NK-92 (cell line): Measurements from ENCODE around the gene NHLRC2.
"Not testable (repeated sequence)": the region's sequence is repeated elsewhere in the genome, so short reads cannot be mapped to it uniquely, and the experiment has no call there.

Source experiments
- DNase-seq: peaks from one replicate; lab custom pipeline; 2025; ENCODE audit not compliant: unreplicated experiment; lab: John Stamatoyannopoulos, UW

The NHLRC2 gene

DNA sequence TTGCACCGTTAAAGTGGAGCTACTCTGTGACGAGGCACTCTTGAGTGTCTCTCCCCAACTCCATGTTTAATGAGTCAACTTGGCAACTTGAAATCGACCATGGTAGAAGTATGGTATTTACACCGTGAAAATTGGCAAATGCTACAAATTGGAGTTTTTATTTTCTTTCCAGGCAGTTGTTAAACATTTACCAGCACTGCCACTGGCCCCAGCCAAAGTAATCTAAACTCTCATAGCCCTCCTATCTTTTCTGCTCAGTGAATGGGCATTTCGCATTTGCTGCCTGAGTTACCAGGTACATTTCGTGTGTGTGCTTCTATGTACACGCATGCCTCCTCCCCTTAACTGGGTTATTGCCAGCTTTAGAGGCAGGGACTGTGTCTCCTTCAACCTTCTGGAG, 83.3 kb downstream of the NHLRC2 start:
- no peak for DNase-seq

DNA sequence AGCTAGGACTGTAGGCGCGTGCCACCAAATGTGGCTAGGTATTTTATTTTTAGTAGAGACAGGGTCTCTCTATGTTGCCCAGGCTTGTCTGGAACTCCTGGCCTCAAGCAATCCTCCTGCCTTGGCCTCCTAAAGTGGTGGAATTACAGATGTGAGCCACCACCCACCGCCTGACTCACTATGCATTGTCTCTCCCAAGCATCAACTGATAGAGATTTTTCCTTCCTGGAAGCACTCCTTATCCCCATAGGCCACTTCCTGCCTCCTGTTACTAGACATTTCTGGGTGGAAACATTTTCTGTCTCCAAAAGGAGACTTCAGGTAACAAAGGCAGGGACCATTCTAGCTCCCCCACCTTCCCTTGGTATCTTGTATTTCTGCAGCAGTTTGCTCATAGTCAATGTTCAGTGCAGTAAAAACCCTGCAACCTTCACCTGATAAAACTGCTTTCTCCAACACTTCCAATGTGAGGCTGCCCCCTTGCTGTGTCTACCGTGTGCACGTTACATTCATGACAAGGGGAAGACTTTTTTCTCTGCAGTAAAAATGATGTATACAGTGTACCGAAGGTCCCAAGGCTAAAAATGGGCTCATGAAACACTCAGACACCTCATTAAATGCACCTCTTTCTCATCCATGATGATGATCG, 84.9 kb downstream of the NHLRC2 start:
- no peak for DNase-seq

DNA sequence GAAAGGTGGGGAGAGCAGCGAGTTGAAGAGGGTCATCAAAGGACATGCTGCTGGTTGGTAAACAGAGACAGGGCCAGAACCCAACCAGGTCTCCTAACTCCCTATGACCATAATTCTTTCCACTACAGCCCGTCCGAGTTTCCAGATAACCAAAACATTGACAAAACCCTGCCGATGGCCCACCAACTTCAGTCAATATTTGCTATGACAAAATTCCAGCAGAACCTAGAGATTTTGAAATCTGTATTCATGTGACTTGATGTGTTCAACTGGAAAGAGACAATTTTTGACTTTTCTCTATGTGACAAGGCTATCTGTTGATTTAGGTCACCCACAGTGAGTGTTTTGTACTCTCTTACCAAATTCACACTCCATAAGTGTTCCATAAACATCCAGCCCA, 86.7 kb downstream of the NHLRC2 start:
- no peak for DNase-seq

DNA sequence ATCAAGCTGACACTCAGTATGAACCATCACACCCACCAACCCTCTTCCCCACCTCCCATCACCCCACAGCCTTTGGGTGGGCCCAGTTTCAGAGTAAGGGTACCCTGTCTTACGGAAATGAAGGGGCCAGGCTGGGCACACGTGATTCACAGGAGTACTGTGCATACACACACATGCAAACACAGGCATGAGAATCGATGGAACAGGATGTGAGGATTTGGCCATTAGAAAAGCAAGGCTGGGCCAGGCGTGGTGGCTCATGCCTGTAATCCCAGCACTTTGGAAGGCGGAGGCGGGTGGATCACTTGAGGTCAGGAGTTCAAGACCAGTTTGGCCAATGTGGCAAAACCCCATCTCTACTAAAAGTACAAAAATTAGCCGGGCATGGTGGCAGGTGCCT, 88.7 kb downstream of the NHLRC2 start:
- DNase-seq: not testable (repeated sequence)

DNA sequence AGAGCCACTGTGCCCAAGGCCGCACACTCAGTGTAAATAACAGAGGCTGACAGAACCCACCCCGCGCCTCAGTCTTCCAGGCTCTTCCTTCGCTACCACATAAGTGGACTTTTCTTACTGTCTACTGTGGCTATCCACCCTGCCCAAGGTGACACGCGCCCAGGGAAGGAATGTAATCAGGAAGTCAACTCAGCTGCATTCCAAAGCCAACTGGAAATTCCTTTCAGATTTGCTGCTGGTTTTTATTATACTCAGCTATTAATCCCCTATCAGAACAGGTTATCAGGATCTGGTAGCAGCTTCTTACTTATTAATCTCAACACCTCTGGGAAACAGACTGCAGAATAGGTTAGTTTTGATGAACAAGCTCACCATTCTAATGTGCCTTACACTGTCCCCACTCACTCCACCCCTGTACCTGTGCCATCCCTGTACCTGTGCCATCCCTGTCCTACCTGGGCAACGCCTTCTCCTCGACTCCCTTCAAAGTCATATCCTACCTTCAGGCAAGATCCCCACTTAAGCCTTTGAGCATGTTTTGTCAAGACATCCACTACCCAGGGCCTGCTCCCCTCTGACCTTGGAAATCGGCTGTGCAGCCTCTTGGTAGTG, 90.7 kb downstream of the NHLRC2 start:
- DNase-seq: no peak

DNA sequence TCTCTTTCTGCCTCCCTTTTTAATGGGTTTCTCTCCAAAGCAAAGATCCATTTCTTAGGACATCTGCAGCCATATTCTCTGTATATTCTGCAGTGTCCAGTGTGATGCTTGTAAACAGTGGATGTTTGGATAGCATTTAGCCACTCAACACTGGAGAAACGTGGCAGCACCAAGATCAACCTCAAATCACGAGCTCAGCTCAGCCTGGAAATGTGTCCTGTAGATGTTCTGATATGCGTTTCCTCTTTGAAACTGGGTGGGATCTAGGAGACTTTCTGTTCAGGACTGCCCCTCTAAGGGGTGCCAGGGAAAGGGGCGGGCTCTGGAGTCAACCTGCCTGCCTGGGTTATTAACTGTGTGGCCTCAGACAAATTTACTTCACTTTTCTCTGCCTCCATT, 91.2 kb downstream of the NHLRC2 start:
- no peak for DNase-seq

DNA sequence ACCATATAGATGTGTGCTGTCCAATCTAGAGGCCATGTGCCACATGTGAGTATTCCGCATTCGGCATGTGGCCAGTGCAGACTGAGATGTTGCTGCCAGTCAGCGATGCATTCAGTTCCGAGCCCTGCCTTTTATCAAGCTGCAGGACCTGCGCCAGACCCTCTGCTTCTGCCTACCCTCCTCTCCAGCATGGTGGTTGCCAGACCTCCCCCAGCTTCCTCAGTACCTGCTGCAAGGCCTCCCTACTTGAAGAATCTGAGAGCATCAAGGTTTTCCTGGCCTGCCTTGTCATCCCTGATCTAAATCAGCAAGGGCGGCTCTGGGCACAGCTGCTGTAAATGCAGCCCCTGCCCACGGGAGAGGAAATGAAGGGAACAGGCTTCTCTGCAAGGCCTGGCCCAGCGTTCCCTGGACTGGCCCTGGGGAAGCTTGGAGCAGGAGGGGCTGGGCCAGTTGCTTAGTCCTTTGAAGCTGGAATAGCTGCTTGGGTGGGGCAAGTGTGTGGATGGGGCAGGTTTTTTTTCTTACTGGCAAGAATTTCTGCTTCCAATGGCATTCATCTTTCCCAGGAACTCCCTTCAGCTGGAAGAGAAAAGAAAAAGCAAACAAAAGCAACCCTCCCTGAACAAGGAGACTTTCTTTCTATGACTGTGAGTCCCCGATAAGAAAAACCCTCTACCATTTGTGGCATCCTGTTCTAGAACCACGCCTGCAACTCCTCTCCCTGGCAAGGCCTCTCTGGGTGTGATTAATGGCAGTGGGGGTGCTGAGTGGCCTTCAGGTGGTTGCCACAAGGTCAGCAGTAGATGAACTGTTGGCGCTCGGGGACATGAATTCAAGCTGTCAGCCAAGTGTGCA, 93.0 kb downstream of the NHLRC2 start:
- DNase-seq: no peak

DNA sequence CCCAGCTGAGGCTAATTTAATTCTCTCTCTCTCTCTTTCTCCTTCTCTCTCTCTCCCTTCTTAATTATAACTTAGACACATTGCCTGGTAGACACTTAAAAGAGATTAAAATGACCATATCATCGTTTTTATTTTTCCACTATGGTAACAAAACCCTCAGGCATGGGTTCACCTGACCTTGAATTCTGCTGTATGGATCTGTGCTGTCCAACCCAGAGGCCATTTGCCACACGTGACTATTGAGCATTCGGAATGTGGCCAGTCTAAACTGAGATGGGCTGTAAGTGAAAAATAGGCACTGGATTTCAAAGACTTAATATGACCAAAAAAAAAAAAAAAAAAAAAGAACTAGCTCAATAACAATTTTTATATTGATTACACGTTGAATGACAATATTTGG, 93.6 kb downstream of the NHLRC2 start:
- DNase-seq: no peak

DNA sequence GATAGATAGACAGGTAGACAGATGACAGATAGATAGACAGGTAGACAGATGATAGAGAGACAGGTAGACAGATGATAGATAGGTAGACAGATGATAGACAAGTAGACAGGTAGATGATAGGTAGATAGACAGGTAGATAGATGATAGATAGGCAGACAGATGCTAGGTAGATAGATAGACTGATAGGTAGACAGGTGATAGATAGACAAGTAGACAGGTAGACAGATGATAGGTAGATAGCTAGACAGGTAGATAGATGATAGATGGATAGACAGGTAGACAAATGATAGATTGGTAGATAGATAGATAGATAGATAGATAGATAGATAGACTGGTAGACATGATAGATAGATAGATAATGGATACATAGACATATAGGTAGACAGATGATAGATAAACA, 95.8 kb downstream of the NHLRC2 start:
- DNase-seq: no peak

DNA sequence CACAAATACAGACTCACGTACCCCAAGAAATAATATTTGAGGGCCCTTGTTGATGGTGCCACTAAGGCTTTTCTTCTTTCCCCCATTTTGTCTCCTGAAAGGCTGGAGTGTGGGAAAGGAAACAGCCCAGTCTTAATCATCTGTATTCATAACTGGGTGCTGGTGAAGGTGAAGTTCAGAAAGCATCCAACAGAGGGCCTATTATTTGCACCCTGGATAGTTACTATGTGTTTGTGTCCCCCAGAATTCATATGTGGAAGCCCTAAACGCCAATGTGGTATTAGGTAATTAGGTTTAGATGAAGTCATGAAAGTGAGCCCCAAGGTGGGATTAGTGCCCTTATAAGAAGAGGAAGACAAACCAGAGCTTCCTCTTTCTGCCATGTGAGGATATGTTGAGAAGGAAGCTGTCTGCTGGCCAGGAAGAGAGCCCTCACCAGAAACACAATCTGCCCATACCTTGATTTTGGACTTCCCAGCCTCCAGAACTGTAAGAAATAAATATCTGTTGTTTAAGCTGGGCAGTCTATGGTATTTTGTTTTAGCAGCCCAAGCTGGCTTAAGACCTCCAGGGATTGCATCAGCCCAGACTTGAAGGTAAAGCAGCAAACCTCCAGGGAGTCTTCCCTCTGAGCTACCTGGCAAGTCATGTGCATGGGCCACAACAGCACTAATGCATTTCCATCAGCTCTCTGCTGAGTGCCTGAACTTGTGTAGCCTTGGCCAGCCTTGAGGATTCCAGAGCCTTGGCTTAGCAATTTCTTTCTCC, 99.2 kb downstream of the NHLRC2 start:
- DNase-seq: no peak

DNA sequence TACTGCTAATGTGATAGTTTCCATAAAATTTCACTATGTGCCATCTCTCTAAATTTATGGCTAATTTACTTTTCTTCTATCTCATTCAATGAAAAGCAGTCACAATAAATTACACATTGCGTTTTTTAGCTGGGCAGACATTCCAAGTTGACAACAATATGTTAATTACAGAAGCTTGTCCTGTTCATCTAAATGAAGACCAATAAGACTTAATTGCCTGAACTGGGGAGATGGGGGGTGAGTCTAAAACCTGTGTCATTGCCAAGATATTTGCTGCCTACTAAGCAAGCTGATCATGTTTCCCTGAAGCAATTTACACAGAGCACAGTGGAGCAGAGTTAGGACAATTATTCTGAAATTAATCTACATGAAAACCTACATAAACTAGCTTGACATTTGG, 99.9 kb downstream of the NHLRC2 start:
- no peak for DNase-seq

DNA sequence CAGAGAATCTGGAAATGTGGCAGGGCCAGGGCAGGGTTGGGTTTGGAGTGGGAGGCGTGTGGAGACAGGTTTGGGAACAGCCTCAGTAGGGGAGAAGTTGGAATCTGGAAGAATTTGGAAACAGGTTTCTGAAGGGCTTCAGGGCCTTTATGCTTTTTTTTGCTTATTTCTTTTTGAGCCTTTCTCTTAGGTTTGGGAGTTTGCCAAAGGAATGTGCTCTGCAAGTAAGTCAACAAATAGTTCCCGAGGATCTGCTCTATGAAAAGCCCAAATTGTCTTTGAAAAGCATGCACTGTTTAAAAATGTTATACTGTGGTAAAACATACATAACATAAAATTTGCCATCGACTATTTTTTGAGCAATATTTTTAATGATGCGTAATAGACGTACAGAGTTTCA, 102.6 kb downstream of the NHLRC2 start:
- no peak for DNase-seq

DNA sequence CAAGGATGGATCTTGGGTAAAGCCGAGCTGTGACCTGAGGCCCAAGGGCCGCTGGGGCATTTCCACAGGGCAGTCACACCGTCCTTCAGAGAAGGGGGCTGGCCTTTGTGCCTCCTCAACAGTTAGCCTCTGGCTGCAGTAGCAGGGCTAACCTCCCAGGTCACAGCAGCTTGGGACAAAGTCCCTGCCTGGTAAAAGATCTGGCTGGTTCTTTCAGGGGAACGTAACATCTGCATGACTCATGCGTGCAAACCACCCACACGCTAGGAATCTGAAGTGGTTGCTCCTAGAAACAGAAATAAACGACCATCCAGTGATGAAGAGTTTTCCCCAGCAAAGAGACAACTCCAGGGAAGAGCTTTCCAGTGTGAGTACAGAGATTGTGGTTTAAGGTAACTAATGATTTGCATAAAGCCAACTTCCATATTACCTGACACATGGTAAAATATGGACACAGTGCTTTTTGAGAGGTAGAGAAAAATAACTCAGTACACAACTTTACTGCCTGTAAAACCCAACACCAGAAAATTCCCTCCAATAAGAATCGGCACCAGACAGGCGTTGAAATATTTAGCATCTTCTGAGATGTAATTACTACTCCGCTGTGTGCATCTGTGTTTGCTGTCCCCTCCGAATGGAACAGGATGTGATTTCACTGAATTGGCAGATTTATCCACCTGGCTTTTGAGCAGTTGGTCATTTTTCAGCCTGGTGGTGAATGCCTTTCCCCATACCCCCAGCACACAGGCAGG, 104.3 kb downstream of the NHLRC2 start:
- DNase-seq: no peak

DNA sequence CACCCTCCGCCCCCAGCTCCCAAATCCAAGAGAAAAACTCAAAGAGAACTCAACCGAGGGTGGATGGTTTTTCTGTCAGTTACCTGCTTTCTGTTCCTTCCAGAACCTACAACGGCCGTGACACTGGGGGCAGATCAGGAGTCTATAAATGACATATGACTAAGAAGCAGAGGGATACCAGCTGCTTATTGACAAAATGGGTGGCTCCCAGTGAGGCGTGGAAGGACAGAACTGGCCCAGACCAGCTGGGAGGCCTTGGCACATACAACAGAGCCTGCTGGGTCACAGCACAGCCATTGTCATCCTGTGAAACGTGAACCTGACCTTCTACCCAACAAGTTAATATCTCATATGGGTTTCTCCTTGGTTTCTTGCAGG, 104.9 kb downstream of the NHLRC2 start:
- DNase-seq: no peak

DNA sequence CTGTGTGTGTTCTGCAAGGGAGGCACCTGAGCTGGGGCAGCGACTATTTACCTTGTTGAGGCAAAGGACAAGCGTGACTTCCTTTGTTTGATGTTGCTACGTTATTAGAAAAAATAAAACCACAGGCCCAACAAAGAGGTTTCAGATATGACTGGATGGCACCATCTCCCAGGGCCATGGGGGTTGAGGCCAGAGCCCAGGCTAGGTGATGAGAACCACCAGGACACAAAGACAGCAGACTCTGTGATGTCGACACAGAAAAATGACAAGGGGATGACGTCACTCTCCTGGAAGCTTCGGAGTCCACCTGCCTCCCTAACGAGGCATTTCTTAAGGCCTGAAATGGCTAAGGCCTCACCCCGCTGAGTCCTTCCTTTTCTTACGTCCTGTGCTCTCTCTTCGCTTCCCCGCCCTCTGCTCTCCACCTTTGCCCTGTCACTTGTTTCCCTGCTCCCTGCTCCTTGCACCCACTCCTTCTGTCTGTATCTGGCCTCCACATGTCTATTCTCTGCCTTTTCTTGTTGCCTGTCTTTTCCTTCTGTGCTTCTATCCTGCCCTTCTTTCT, 106.2 kb downstream of the NHLRC2 start:
- DNase-seq: no peak

DNA sequence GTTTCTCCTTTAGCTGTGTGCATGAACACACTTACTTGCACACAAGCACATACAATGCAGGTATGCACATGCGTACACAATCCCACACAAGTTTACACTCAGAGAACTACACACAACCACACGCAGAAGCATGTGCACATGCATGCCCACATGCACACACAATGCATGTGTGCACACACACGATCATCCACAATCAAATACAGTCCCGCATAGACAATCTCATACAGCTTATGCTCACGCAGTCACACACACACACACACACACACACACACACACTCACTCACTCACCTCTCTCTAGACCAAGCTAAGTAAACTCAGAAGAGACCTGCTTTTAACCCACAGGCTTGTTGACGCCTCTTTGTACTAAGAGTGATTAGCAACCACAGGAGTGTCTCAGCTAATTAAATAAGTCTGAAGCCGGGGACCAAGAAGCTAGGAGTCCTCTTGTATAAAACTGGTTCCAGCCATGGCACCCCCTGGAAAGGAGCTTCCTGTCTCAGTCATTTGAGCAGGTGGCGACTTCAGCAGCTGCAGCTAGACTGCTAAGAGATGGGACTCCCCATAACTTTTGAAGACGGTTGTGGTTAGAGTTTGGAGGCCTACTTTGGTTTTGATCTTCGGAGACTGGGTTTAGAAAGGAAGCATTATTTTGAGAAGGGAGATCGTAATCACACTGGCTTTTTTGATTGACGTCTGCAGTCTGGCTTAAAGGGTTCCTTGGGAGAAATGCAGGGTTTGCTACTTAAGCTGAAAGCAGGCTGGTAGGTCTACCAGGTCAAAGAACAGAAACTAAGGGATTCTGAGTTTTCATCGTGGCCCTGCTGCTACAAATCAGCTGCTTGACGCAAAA, 106.9 kb downstream of the NHLRC2 start:
- peak; percentile 31 for DNase-seq

DNA sequence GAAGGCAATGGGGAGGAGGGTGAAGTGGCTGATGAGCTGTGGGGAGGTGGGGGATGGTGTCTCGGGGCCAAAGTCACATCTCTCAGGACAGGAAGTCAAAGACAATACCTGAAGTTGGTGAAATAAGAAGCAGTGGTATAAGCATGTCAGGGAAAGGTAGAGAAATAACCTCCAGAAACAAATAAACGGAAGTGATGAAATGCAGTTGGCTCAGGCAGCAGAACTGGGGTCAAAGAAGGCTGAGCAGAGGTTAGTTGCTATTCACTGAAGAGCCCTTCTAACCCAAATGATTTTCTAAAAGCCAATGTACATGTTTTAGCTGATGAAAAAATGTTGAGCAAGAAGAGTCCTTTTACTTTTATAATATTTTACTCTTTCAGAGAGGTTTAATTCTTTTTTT, 110.6 kb downstream of the NHLRC2 start:
- DNase-seq: no peak

DNA sequence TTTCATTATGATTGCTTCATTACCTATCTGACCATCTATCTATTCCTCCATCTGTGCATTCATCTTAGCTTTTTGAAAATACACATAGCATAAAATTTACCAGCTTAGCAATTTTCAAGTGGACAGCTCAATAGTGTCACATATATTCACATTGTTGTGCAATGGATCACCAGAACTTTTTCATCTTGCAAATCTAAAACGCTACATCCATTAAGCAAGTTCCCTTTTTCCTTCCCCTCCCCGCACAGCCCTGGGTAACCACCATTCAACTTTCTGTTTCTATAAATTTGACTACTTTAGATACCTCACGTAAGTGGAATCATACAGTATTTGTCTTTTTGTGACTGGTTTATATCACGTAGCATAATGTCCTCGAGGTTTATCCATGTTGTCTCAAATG, 111.2 kb downstream of the NHLRC2 start:
- no peak for DNase-seq
